PC-9 (cell line): ENCODE results near the gene ACTN1.

Experiments used
- CTCF ChIP-seq: fragments of 200-600 bp; sonication (generic); conservative IDR thresholded peaks from 2 replicates; pipeline ENCODE4 v1.6.1; 2017; ENCODE audit warnings: mixed run types, antibody characterized with exemption, mild to moderate bottlenecking, moderate library complexity
- EZH2 ChIP-seq: fragments of 200-600 bp; sonication (generic); IDR thresholded peaks from 2 replicates; pipeline ENCODE4 v1.8.0; 2017; ENCODE audit warnings: antibody characterized with exemption, low read depth

- no peak for TF ChIP-seq CTCF
- TF ChIP-seq EZH2: no peak
These were observed 85.0 kb downstream of the ACTN1 start for GRCh38 chr14:68894123-68894522.
